Stimulated activated naive B cell treated with anti-CD40 and anti-IgM and Interleukin-4, amounts not matched to agents 10 μg/mL and 1 μg/mL and 100 μg/mL, for 72 hours (primary cell): ENCODE measurements around the gene SLC24A5.
A peak's percentile ranks its signal among the peaks of the same experiment; 100 is the strongest.

Experiments used
- ATAC-seq, 2 donors: fragments of 150-1000 bp; cut with Tn5 transposase; replicated peaks; 2 replicates each; pipeline ENCODE4 v1.10.0; 2021; ENCODE audit warnings: moderate library complexity in 1 of 2
- DNase-seq: peaks from one replicate; pipeline ENCODE4 v3.0.0; 2021
- H3K27ac Mint-ChIP-seq: one replicate; pipeline ENCODE4 v1.8.0; 2022; ENCODE audit warnings: mild to moderate bottlenecking, mixed read lengths
- H3K27me3 Mint-ChIP-seq, 2 donors: one replicate each; pipeline ENCODE4 v1.8.0; 2022; ENCODE audit warnings: mixed read lengths in 2 of 2
- H3K36me3 Mint-ChIP-seq, 2 donors: one replicate each; pipeline ENCODE4 v1.8.0; 2022; ENCODE audit warnings: mixed read lengths in 2 of 2, mild to moderate bottlenecking in 1 of 2
- H3K4me1 Mint-ChIP-seq, 2 donors: one replicate each; pipeline ENCODE4 v1.8.0; 2022; ENCODE audit warnings: mixed read lengths in 2 of 2, mild to moderate bottlenecking in 1 of 2
- H3K4me3 Mint-ChIP-seq, 2 donors: one replicate each; pipeline ENCODE4 v1.8.0; 2022; ENCODE audit warnings: mild to moderate bottlenecking in 2 of 2, mixed read lengths in 2 of 2, moderate library complexity in 1 of 2
- H3K9me3 Mint-ChIP-seq, 2 donors: one replicate each; pipeline ENCODE4 v1.8.0; 2022; ENCODE audit warnings: mixed read lengths in 2 of 2, mild to moderate bottlenecking in 1 of 2

The SLC24A5 gene

GRCh38 chr15:48120745-48121144 lies at the start of gene SLC24A5:
Gene SLC24A5, plus strand, starts transcription at chr15:48120990. Its CDS starts 55 bp downstream, at chr15:48121045.
- Mint-ChIP-seq H3K4me3 (no peak within 1 kb of the TSS), H3K27ac (no peak within 1 kb of the TSS), H3K4me1 (no peaks in the 10 kb centered on the region), H3K27me3 (peaks cover 4 to 13% of the 10 kb centered on the region in 2 donors), H3K36me3 (no peaks in the 10 kb centered on the region), H3K9me3 (peaks cover 0 to 5% of the 10 kb centered on the region in 2 donors)
- ATAC-seq (no peak), DNase-seq (no peak)

GRCh38 chr15:48072941-48073340 lies 47.8 kb upstream of the SLC24A5 start:
- no peaks in the 10 kb centered on the region for H3K36me3 Mint-ChIP-seq
- no peaks in the 10 kb centered on the region for H3K4me1 Mint-ChIP-seq
- no peak overlapping the region for H3K4me3 Mint-ChIP-seq
- H3K27me3 Mint-ChIP-seq = peaks cover 11% of the 10 kb centered on the region in 2 donors
- ATAC-seq = no peak
- H3K27ac Mint-ChIP-seq = no peak overlapping the region
- H3K9me3 Mint-ChIP-seq = peaks cover 3 to 6% of the 10 kb centered on the region in 2 donors
- no peak for DNase-seq

- H3K27me3 Mint-ChIP-seq = peaks cover 12 to 15% of the 10 kb centered on the region in 2 donors
- DNase-seq (no peak), ATAC-seq (no peak)
- no peaks in the 10 kb centered on the region for H3K36me3 Mint-ChIP-seq
- no peak overlapping the region for H3K4me3 Mint-ChIP-seq
- H3K4me1 Mint-ChIP-seq = no peaks in the 10 kb centered on the region
- H3K9me3 Mint-ChIP-seq = peaks cover 3 to 6% of the 10 kb centered on the region in 2 donors
- H3K27ac Mint-ChIP-seq = no peak overlapping the region
These were observed 46.9 kb upstream of the SLC24A5 start for GRCh38 chr15:48073881-48074280.

GRCh38 chr15:48076454-48076853 lies 44.3 kb upstream of the SLC24A5 start:
- H3K36me3 Mint-ChIP-seq = no peaks in the 10 kb centered on the region
- no peaks in the 10 kb centered on the region for H3K4me1 Mint-ChIP-seq
- peaks cover 0 to 4% of the 10 kb centered on the region in 2 donors for H3K9me3 Mint-ChIP-seq
- DNase-seq (no peak), ATAC-seq (no peak)
- no peak overlapping the region for H3K27ac Mint-ChIP-seq
- no peak overlapping the region for H3K4me3 Mint-ChIP-seq
- H3K27me3 Mint-ChIP-seq = peaks cover 16% of the 10 kb centered on the region in 2 donors

- no peak overlapping the region for H3K27ac Mint-ChIP-seq
- no peaks in the 10 kb centered on the region for H3K36me3 Mint-ChIP-seq
- no peak overlapping the region for H3K4me3 Mint-ChIP-seq
- H3K4me1 Mint-ChIP-seq = no peaks in the 10 kb centered on the region
- ATAC-seq (no peak), DNase-seq (no peak)
- peaks cover 0 to 4% of the 10 kb centered on the region in 2 donors for H3K9me3 Mint-ChIP-seq
- H3K27me3 Mint-ChIP-seq = peaks cover 21 to 22% of the 10 kb centered on the region in 2 donors
These were observed 43.1 kb upstream of the SLC24A5 start for GRCh38 chr15:48077616-48078184.

GRCh38 chr15:48084759-48085590 lies 35.8 kb upstream of the SLC24A5 start:
- Mint-ChIP-seq H3K4me1 (no peaks in the 10 kb centered on the region), H3K9me3 (no peaks in the 10 kb centered on the region), H3K27me3 (peaks cover 10 to 16% of the 10 kb centered on the region in 2 donors), H3K4me3 (no peak overlapping the region), H3K36me3 (no peaks in the 10 kb centered on the region), H3K27ac (no peak overlapping the region)
- DNase-seq (no peak), ATAC-seq (peak in 1 of 2 donors; percentile 43)

GRCh38 chr15:48085591-48085930 lies 35.2 kb upstream of the SLC24A5 start:
- H3K27me3 Mint-ChIP-seq = peaks cover 7 to 13% of the 10 kb centered on the region in 2 donors
- H3K36me3 Mint-ChIP-seq = no peaks in the 10 kb centered on the region
- no peak overlapping the region for H3K27ac Mint-ChIP-seq
- DNase-seq = no peak
- no peaks in the 10 kb centered on the region for H3K9me3 Mint-ChIP-seq
- H3K4me3 Mint-ChIP-seq = no peak overlapping the region
- no peak for ATAC-seq
- H3K4me1 Mint-ChIP-seq = no peaks in the 10 kb centered on the region

GRCh38 chr15:48086133-48086532 lies 34.7 kb upstream of the SLC24A5 start:
- Mint-ChIP-seq H3K9me3 (no peaks in the 10 kb centered on the region), H3K27ac (no peak overlapping the region), H3K27me3 (peaks cover 6 to 12% of the 10 kb centered on the region in 2 donors), H3K36me3 (no peaks in the 10 kb centered on the region), H3K4me3 (no peak overlapping the region), H3K4me1 (no peaks in the 10 kb centered on the region)
- DNase-seq (no peak), ATAC-seq (no peak)

- no peak for ATAC-seq
These were observed 34.2 kb upstream of the SLC24A5 start for GRCh38 chr15:48086576-48086975.

GRCh38 chr15:48087844-48088243 lies 32.9 kb upstream of the SLC24A5 start:
- H3K4me1 Mint-ChIP-seq = no peaks in the 10 kb centered on the region
- no peaks in the 10 kb centered on the region for H3K9me3 Mint-ChIP-seq
- H3K27me3 Mint-ChIP-seq = peaks cover 0 to 6% of the 10 kb centered on the region in 2 donors
- H3K4me3 Mint-ChIP-seq = no peak overlapping the region
- no peaks in the 10 kb centered on the region for H3K36me3 Mint-ChIP-seq
- ATAC-seq (no peak), DNase-seq (no peak)
- H3K27ac Mint-ChIP-seq = no peak overlapping the region

More at GRCh38 chr15:48086576-48086975, 34.2 kb upstream of the SLC24A5 start:
- Mint-ChIP-seq H3K4me3 (no peak overlapping the region), H3K9me3 (no peaks in the 10 kb centered on the region), H3K4me1 (no peaks in the 10 kb centered on the region), H3K27me3 (peaks cover 6 to 12% of the 10 kb centered on the region in 2 donors), H3K36me3 (no peaks in the 10 kb centered on the region), H3K27ac (no peak overlapping the region)
- DNase-seq = no peak

- Mint-ChIP-seq H3K9me3 (no peaks in the 10 kb centered on the region), H3K27ac (no peak overlapping the region), H3K36me3 (no peaks in the 10 kb centered on the region), H3K4me3 (no peak overlapping the region), H3K4me1 (no peaks in the 10 kb centered on the region), H3K27me3 (peaks cover 0 to 6% of the 10 kb centered on the region in 2 donors)
- ATAC-seq (no peak), DNase-seq (no peak)
These were observed 31.1 kb upstream of the SLC24A5 start for GRCh38 chr15:48089702-48090101.

- no peaks in the 10 kb centered on the region for H3K4me1 Mint-ChIP-seq
These were observed 30.7 kb upstream of the SLC24A5 start for GRCh38 chr15:48090115-48090514.

GRCh38 chr15:48090666-48091065 lies 30.1 kb upstream of the SLC24A5 start:
- ATAC-seq (no peak), DNase-seq (no peak)
- H3K36me3 Mint-ChIP-seq = no peaks in the 10 kb centered on the region
- no peak overlapping the region for H3K4me3 Mint-ChIP-seq
- H3K9me3 Mint-ChIP-seq = peaks cover 0 to 3% of the 10 kb centered on the region in 2 donors
- H3K27ac Mint-ChIP-seq = no peak overlapping the region
- H3K4me1 Mint-ChIP-seq = no peaks in the 10 kb centered on the region
- H3K27me3 Mint-ChIP-seq = peaks cover 0 to 11% of the 10 kb centered on the region in 2 donors

More at GRCh38 chr15:48090115-48090514, 30.7 kb upstream of the SLC24A5 start:
- Mint-ChIP-seq H3K4me3 (no peak overlapping the region), H3K36me3 (no peaks in the 10 kb centered on the region), H3K27me3 (peaks cover 0 to 10% of the 10 kb centered on the region in 2 donors), H3K27ac (no peak overlapping the region), H3K9me3 (peaks cover 0 to 3% of the 10 kb centered on the region in 2 donors)
- DNase-seq = no peak
- no peak for ATAC-seq

GRCh38 chr15:48091522-48091921 lies 29.3 kb upstream of the SLC24A5 start:
- Mint-ChIP-seq H3K4me1 (no peaks in the 10 kb centered on the region), H3K4me3 (no peak overlapping the region), H3K36me3 (no peaks in the 10 kb centered on the region), H3K27me3 (peaks cover 0 to 11% of the 10 kb centered on the region in 2 donors), H3K9me3 (peaks cover 0 to 3% of the 10 kb centered on the region in 2 donors), H3K27ac (no peak overlapping the region)
- DNase-seq = no peak
- ATAC-seq = no peak

GRCh38 chr15:48096355-48096786 lies 24.4 kb upstream of the SLC24A5 start:
- peaks cover 0 to 17% of the 10 kb centered on the region in 2 donors for H3K27me3 Mint-ChIP-seq
- DNase-seq (no peak), ATAC-seq (no peak)
- H3K36me3 Mint-ChIP-seq = no peaks in the 10 kb centered on the region
- H3K4me3 Mint-ChIP-seq = no peak overlapping the region
- no peak overlapping the region for H3K27ac Mint-ChIP-seq
- H3K9me3 Mint-ChIP-seq = peaks cover 0 to 3% of the 10 kb centered on the region in 2 donors
- no peaks in the 10 kb centered on the region for H3K4me1 Mint-ChIP-seq
